Inferior parietal cortex (tissue), 1 donor: ENCODE measurements around the gene PHETA2.
"Not testable (repeated sequence)": the region's sequence is repeated elsewhere in the genome, so short reads cannot be mapped to it uniquely, and the experiment has no call there.

Experiments
- DNase-seq: peaks from one replicate; pipeline ENCODE4 v3.0.0-alpha.2; 2016; ENCODE audit errors: extremely low spot score

The PHETA2 gene

GRCh38 chr22:42069801-42070516, 4.1 kb upstream of the PHETA2 start:
- peak; percentile 19 for DNase-seq

DNA sequence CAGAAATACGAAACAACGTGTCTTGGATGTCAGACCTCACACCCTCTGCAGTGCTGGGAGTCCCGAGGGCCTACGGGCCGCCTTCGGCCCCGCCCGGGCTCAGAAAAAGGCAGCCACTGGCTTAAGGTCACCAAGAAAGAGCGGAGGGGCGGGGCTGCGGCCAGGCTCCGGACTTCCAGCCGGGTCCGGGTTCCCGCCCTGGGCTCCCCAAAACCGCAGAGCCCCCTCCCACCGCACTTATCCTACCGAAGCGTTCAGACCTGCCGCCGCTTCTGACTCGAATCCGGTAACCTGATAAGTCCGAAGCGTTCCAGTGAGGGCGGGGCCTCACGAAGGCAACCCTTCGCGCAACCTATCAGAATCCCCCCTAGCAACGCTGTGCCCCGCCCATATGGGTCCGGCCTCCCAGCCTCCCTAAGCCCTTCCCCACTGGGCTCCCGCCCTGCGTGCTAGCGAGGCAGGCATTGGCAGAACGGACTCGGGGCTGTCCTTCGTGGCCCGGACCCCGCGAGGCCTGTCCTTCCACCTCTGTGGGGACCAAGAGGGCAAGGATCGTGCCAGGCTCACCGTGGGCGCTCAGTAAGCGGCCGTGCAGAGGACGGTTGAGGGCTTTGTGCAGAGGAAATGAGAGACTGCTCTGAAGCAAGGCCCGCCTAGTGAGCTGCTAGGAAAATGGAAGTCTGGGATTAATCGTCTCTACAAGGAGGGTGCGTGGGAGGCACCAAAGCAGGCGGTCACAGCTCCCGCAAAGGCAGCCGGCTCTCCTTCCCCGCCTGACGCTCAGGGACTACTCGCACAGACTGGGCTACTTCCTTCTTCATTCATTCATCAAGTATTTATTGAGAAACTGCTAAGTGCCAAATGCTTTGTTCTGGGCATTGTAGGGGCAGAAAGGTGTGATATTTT, 3.3 kb upstream of the PHETA2 start, which contains the start of gene NAGA:
NAGA (minus strand) TSS at position 296 of the 906 bp plus-strand sequence. CDS start 515 bp downstream, outside the sequence.
- DNase-seq = peak; percentile 91

- not testable (repeated sequence) for DNase-seq
Measured at GRCh38 chr22:42071508-42071907, 2.5 kb upstream of the PHETA2 start.

DNA sequence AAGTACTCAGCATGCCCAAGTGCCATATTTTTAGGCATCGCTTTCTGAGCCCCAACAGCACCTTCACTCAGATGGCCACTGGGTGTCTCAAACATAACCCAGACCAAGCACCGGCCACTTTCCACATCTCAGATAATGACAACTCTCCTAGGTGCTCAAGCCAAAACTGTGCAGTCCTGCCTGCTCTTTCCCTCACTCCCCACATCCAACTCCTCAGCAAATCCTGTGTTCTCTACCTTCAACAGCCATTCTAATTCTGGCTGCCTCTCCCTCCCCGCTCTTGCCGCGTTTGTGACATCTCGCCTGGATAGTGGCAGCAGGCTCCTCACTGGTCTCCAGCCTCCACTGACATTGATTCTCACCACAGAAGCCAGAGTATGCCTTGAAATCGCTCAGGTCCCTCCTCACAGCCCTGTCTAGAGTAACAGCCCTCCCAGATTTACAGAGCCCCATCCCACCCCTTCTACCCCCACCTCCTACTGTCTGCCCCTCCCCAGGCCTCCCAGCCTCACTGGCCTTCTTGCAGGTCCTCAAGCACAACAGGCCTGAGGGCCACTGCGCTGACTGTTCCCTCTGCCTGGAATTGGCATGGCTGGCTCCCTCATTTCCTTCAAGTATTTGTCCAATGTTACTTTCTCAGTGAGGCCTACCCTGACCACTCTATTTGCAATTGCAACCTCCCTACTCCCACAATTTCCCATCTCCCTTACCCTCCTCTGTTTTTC, 1.3 kb upstream of the PHETA2 start:
- DNase-seq = no peak

GRCh38 chr22:42073621-42074041, 417 bp upstream of the PHETA2 start:
- no peak for DNase-seq

GRCh38 chr22:42074846-42075676, 1.0 kb downstream of the PHETA2 start:
- DNase-seq = no peak

DNA sequence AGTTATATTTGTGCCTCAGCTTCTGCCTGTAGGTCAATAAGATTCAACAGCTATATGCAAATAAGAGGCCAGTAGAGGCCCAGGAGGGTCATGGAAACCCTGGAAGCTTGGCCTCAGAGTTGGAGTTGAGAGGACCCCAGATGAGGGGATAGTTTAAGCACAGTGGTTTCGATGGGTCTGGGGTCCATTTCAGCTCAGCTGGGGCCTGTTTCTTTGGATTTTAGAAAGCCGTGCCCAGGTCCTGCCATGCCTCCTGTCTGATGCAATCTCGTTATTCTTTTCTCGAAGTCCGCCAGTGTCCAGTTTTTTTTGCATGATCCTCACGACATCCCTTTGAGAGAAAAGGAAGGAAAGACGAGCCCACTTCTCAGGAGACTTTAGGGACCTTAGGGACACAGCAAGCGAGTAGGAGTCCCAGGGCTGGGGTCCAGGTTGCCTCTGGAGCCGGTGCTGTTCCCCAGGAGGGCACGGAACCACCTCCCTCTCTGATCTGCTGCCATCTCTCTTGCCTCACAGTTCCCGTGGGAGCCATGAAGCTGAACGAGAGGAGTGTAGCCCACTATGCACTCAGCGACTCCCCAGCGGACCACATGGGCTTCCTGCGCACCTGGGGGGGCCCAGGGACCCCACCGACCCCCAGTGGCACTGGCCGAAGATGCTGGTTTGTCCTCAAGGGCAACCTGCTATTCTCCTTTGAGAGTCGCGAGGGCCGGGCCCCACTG, 2.9 kb downstream of the PHETA2 start:
- no peak for DNase-seq

DNA sequence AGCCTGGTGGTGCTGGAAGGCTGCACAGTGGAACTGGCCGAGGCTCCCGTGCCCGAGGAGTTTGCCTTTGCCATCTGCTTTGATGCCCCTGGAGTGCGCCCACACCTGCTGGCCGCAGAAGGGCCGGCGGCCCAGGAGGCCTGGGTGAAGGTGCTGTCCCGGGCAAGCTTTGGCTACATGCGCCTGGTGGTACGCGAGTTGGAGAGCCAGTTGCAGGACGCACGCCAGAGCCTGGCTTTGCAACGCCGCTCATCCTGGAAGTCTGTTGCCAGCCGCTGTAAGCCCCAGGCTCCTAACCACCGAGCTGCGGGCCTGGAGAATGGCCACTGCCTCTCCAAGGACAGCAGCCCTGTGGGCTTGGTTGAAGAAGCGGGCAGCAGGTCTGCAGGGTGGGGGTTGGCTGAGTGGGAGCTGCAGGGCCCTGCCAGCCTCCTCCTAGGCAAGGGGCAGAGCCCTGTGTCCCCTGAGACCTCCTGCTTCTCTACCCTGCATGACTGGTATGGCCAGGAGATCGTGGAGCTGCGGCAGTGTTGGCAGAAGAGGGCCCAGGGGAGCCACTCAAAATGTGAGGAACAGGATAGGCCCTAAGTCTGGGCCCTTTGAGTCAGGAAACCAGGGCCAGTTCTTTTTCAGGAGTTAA, 3.6 kb downstream of the PHETA2 start:
- DNase-seq = no peak

DNA sequence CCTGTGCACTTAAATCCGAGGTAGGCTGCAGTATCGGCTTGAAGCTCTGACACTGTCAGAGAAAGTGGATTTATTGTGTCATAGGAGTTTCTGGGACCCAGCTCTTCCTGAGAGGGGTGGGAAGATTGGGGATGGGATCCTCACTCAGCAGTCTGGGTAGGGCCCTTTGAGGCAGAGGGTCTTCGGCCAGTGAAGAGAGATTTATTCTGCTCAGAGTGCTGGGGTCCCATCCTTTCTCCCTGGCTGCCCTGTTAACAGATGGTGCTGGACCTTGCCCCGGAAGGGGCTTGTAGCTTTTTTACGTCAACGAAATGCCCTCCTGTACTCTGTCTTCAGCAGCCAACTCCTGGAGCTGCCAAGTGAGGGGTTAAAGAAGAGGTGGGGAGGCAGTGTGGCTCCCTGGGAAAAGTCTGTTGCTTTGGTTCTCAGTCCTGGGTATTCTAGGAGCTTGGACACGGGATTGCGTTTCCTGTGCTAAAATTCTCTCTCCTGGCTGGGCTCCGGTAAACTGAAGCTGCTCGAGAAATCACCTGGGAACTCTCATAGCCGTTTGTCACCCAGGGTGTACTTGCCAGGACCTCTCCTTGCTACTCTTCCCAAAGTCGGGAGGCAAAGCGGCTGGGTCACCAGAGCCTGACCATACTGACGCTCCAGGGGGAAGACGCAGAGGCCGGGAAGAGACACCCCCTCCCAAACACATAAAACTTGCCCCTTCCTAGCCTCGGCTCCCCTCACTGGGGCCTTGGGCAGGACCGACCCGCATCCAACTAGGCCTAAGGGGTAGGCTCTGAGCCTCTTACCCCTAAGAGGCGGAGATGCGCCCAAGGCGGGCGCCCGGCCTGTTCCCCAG, 4.6 kb downstream of the PHETA2 start:
- no peak for DNase-seq

DNA sequence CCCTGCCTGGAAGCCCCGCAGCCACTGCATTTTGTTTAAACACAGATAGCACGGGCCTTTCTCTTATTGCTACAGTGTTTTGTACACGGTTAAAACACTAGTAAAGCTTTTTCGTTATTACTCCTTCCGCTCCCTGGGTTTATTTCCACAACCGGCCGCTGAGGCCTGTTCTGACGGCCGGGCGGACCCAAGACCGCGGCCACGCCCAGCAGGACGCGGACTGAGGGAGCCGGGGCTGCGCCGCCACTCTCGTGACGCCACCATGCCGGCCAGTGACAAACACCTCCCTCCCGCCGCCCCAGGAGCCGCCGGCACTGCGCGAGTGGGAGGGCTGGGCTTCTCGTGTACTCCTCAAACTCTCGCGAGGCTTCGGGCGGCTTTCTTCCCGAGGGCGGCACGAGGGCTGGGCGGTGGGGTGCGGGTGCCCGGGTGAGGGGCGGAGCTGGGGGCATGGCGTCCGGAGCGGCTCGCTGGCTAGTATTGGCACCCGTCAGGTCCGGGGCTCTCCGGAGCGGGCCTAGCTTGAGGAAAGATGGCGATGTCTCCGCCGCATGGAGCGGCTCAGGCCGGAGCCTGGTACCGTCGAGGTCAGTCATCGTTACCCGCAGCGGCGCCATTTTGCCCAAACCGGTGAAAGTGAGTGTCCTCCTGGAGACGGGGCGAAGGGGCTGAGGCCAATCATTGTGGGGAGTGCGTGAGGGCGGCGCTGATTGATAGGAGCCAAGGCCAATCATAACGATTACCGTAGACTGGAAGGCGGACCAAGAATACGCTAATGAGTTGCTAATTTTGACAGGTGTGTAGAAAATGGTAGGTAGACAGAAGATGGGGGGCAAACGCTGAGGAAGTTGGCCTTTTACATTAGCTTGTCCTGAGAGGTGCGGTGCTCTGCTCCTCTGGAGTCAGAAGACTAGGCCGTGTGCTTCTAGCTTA, 5.5 kb downstream of the PHETA2 start, which contains the start of gene SMDT1:
SMDT1 (plus strand) TSS at position 382 of the 933 bp plus-strand sequence; CDS start at position 451, 69 bp downstream.
- peak; percentile 98 for DNase-seq

DNA sequence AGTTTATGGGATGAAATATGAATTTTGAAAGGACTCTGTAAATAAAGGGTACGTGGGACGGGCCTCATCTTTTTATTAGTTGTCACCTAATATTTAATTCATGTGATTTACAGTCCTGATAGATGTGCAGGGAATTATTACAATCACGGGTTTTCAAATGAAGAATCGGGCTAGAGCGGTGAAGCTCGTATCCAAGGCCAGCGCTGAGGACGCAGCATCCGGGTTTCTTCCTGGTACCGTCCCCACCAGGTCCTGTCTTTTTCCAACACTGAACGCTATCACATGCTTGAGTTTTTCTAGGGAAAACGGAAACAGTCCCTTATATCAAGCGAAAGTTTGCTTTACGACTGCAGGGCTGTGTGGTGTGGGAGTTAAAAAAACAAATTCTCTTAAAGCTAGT, 6.2 kb downstream of the PHETA2 start:
- DNase-seq = peak; percentile 73

- no peak for DNase-seq
Measured at GRCh38 chr22:42083119-42083518, 9.1 kb downstream of the PHETA2 start.

DNA sequence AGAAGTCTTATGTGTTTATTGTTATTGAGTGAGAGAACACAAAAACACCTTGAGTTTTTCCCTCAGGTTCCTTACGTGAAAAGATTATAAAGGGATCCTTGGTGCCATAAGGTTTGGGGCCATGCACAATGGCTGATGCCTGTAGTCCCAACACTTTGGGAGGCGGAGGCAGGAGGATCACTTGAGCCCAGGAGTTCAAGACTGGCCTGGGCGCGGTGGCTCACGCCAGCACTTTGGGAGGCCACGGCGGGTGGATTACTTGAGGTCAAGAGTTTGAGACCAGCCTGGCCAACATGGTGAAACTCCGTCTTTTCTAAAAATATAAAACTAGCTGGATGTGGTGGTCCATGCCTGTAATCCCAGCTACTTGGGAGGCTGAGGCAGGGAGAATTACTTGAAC, 10.8 kb downstream of the PHETA2 start:
- no peak for DNase-seq

DNA sequence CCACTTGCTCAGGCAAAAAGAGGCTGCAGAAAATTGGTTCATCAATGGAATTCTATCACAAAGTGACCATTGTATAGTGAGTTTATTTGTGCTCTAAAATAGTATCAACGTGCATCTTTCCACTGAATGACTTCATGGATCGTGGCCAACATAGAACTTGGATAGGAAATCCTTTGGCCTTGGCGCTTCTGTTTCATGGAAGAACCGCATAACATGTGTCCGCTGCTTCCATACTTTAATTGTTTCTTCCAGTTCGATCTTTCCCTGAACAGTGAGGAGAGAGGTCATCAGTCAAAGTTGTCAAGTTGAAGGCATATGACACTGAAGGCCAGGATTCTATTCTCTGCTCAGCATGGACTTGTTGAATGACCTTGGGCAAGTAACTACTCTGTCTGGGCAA, 12.0 kb downstream of the PHETA2 start:
- no peak for DNase-seq

GRCh38 chr22:42090596-42091454, 16.8 kb downstream of the PHETA2 start, which contains the start of gene NDUFA6:
TSS of gene NDUFA6 (minus strand) at chr22:42090772. CDS start at chr22:42090744, 28 bp downstream.
- DNase-seq = peak; percentile 99

GRCh38 chr22:42091455-42091782, 17.4 kb downstream of the PHETA2 start:
- DNase-seq = no peak

GRCh38 chr22:42101199-42101598, 27.2 kb downstream of the PHETA2 start:
- no peak for DNase-seq
